SH-SY5Y (cell line): ENCODE data around the gene PAQR9.

Source experiments
- GATA2 ChIP-seq: IDR thresholded peaks from 2 replicates; pipeline ENCODE4 v1.6.1; 2011; ENCODE audit warnings: mild to moderate bottlenecking, low read depth, low read length
- GATA3 ChIP-seq: IDR thresholded peaks from 2 replicates; pipeline ENCODE4 v1.6.1; 2011; ENCODE audit warnings: low read depth, mild to moderate bottlenecking, low read length, moderate library complexity

DNA sequence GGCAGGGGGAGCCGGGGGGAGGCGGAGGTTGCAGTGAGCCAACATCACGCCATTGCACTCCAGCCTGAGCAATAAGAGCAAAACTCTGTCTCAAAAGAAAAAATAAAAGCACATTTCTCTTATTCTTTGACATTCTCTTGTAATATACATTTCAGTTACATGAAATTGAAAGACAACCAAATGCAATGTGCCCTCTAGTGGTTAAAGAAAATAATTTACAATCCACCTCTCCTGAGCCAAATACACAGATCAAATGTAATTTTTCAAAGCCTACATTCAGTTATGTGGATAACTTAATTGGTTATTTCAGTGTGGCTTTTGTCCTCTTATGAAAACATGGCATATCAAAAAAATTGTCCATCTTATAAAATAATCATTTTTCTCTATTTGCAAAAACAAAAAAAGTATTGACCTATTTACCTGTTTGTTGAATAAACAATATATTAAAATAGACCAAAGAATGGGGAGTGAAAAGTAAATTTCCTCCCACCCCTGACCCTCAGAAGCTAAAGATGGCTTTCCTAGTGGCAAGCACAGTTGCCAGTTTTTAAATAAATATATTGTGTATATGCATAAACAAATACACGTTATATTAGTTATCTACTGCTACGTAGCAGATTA, 23.7 kb upstream of the PAQR9 start:
- TF ChIP-seq GATA2 = no peak
- no peak for TF ChIP-seq GATA3
